Liver (tissue), 3 donors: ENCODE results near the gene MAGOHB.

ENCODE experiments used
- CTCF ChIP-seq: fragments of 150-350 bp; IDR thresholded peaks from 2 replicates; pipeline ENCODE4 v1.5.1; 2017; ENCODE audit warnings: improper control_type of control experiment, low read depth, low read length; ENCODE audit not compliant: missing input control
- GABPA ChIP-seq, 2 donors: IDR thresholded peaks in 1 of 2; conservative IDR thresholded peaks in 1 of 2; 2 replicates each; pipeline ENCODE4 v1.6.1; 2016; ENCODE audit warnings: antibody characterized with exemption in 2 of 2, mild to moderate bottlenecking in 1 of 2, moderate library complexity in 1 of 2
- MAX ChIP-seq: IDR thresholded peaks from 2 replicates; pipeline ENCODE4 v1.6.1; 2016; ENCODE audit warnings: antibody characterized with exemption
- TAF1 ChIP-seq: conservative IDR thresholded peaks from 2 replicates; pipeline ENCODE4 v1.6.1; 2016; ENCODE audit warnings: antibody characterized with exemption, mild to moderate bottlenecking
- ZBTB33 ChIP-seq: IDR thresholded peaks from 2 replicates; pipeline ENCODE4 v1.6.1; 2016; ENCODE audit warnings: antibody characterized with exemption
- donor health status: healthy.
- donor health status: healthy.

- TF ChIP-seq TAF1 = no peak
- no peak for TF ChIP-seq CTCF
- no peak for TF ChIP-seq ZBTB33
- TF ChIP-seq MAX = no peak
- TF ChIP-seq GABPA (IDR thresholded peaks at IDR 0.05 in 1 of 2, conservative IDR thresholded peaks at IDR 0.05 in 1 of 2) = no peak
Observed at GRCh38 chr12:10558301-10558700, 55.1 kb downstream of the MAGOHB start.
